Neutrophil (primary cell): ENCODE results near the gene SMG5.

Experiments
- H3K27ac ChIP-seq: fragments of 200-600 bp; sonication (generic); 2 replicates; pipeline ENCODE4 v1.5.1; 2016; ENCODE audit warnings: mild to moderate bottlenecking, moderate library complexity
- H3K27me3 ChIP-seq: fragments of 200-600 bp; sonication (generic); 2 replicates; pipeline ENCODE4 v1.6.0; 2016; ENCODE audit warnings: mild to moderate bottlenecking
- H3K36me3 ChIP-seq: fragments of 200-600 bp; sonication (generic); 2 replicates; pipeline ENCODE4 v1.5.1; 2017
- H3K4me1 ChIP-seq, 2 experiments: fragments of 200-600 bp in 1 of 2; sonication (generic) in 1 of 2; 1 replicate in 1 of 2; 2 replicates in 1 of 2; pipeline versions ENCODE4 v1.5.1 to v1.6.1; 2013 to 2016; ENCODE audit warnings: low read depth in 1 of 2, low read length in 1 of 2, mild to moderate bottlenecking in 1 of 2, moderate library complexity in 1 of 2; ENCODE audit not compliant: control insufficient read depth in 1 of 2, insufficient read depth in 1 of 2
- H3K4me3 ChIP-seq, 2 experiments: fragments of 200-600 bp in 1 of 2; sonication (generic) in 1 of 2; 1 replicate in 1 of 2; 2 replicates in 1 of 2; pipeline ENCODE4 v1.5.1; 2013 to 2016; ENCODE audit warnings: low read depth in 1 of 2, low read length in 1 of 2, mild to moderate bottlenecking in 1 of 2, moderate library complexity in 1 of 2
- H3K9me3 ChIP-seq: fragments of 200-600 bp; sonication (generic); 2 replicates; pipeline ENCODE4 v1.5.1; 2016
- TF ChIP-seq, protein P1 (sequence below): fragments of 200-600 bp; sonication (generic); IDR thresholded peaks from 2 replicates; pipeline ENCODE4 v1.5.1; 2016; ENCODE audit warnings: antibody characterized with exemption

Gene SMG5

DNA sequence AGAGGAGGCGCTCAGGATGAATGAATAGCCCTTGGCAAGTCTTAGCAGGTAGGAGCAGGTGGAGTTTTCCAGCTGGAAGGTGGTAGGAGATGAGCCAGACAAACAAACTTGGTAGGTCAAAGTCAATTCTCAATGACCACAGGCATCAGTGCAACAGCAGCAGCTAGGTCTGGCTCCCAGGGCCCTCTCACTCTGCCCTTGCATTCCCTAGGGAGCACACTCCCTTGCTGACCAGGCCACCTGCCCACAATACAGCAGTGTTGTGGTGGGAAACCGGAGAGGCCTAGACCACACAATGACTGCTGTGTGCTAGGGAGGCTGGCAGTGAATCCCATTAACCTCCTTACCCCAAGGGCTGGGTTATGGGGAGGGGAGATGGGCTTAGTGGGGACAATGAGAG is 21.7 kb downstream of the SMG5 start:
- Histone ChIP-seq H3K36me3 (peaks cover 99% of the 10 kb centered on the region), H3K9me3 (no peaks in the 10 kb centered on the region), H3K27ac (no peak overlapping the region), H3K4me3 (no peak overlapping the region), H3K4me1 (no peaks in the 10 kb centered on the region), H3K27me3 (no peaks in the 10 kb centered on the region)
- TF ChIP-seq, protein P1, sequence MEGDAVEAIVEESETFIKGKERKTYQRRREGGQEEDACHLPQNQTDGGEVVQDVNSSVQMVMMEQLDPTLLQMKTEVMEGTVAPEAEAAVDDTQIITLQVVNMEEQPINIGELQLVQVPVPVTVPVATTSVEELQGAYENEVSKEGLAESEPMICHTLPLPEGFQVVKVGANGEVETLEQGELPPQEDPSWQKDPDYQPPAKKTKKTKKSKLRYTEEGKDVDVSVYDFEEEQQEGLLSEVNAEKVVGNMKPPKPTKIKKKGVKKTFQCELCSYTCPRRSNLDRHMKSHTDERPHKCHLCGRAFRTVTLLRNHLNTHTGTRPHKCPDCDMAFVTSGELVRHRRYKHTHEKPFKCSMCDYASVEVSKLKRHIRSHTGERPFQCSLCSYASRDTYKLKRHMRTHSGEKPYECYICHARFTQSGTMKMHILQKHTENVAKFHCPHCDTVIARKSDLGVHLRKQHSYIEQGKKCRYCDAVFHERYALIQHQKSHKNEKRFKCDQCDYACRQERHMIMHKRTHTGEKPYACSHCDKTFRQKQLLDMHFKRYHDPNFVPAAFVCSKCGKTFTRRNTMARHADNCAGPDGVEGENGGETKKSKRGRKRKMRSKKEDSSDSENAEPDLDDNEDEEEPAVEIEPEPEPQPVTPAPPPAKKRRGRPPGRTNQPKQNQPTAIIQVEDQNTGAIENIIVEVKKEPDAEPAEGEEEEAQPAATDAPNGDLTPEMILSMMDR: no peak

DNA sequence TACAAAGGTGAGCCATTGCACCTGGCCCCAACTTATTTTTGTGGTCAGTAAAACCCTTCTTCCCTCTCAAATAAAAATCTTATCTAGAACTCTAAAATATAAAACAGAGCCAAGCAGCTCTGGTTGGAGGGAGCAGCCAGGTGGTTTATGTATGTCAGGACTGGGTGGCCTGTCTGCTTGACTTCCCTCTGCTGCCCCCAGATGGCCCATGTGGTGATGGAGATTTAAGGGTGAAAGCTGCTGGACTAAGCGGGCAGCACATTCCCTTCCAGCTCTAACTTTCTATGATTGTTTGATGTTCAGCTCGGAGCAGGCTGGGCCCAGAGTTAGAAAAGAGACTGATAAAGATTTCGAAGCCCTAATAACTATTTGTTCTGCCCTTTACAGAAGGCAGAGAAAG is 22.8 kb downstream of the SMG5 start:
- H3K4me1 ChIP-seq: no peaks in the 10 kb centered on the region
- H3K27me3 ChIP-seq: no peaks in the 10 kb centered on the region
- H3K9me3 ChIP-seq: no peaks in the 10 kb centered on the region
- H3K36me3 ChIP-seq: peaks cover 99% of the 10 kb centered on the region
- TF ChIP-seq, protein P1: no peak
- H3K4me3 ChIP-seq: no peak overlapping the region
- H3K27ac ChIP-seq: no peak overlapping the region

DNA sequence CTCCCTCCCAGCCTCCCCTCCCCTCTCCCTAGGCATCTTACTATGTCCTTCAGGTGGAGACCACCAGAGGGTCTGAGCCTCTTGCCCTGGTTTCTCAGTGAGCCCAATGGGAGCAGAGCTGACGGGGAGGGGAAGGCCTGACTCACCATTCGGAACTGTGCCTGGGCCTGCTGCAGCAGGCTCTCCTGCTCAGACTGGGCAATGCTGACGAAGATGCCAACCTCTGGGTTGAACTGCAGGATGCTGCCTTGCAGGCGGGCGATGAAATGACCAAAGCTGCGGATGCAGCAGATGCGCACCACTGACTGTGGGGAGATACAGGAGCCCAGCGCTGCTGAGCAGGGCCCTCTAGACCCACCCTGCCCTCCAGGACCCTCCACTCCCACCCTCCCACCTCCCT is 23.8 kb downstream of the SMG5 start:
- Histone ChIP-seq H3K4me1 (no peaks in the 10 kb centered on the region), H3K27me3 (no peaks in the 10 kb centered on the region), H3K4me3 (no peak overlapping the region), H3K27ac (no peak overlapping the region), H3K36me3 (peaks cover 100% of the 10 kb centered on the region), H3K9me3 (no peaks in the 10 kb centered on the region)
- TF ChIP-seq, protein P1: no peak

DNA sequence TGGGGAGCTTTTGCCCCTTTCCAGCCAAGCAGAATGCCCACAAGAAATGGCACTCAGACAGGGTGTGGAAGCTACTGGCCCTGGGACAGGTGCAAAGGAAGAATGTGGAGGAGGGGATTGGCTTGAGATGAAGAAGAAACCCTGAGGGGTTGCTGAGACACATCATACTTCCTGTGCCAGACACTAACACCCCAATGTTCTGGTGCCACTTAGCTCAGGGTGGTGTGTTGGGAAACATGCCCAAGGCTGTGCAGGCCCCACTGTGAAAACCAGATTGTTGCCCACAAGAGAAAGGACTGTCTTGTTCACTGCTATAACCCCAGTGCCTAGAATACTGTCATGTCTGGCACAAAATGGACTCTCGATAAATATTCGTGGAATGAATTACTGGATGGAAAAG is 24.9 kb downstream of the SMG5 start:
- no peaks in the 10 kb centered on the region for H3K4me1 ChIP-seq

DNA sequence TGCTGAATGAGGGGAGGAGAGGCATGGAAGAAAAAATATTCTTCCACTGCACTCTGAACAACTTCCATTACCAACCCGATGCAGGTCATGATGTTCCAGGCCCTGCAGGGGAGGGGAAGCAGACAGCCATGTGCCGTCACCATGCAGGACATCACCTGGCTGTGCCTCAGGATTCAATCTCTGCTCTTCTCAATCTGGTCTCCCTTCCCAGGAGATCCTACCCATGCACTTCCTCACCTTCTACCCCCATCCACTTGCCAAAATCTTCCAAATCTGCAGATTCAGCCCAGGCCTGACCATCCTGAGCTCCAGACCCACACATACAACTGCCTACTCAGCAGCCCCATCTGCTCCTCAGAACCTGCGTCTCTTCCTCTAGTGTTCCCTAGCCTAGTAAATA is 29.0 kb downstream of the SMG5 start:
- Histone ChIP-seq H3K27ac (no peak overlapping the region), H3K27me3 (no peaks in the 10 kb centered on the region), H3K9me3 (no peaks in the 10 kb centered on the region), H3K4me3 (no peak overlapping the region), H3K36me3 (peaks cover 100% of the 10 kb centered on the region), H3K4me1 (no peaks in the 10 kb centered on the region)
- TF ChIP-seq, protein P1: no peak

More for the DNA sequence above, 24.9 kb downstream of the SMG5 start:
- H3K27me3 ChIP-seq: no peaks in the 10 kb centered on the region
- H3K4me3 ChIP-seq: no peak overlapping the region
- H3K27ac ChIP-seq: peak overlapping the region; percentile 31
- no peaks in the 10 kb centered on the region for H3K9me3 ChIP-seq
- TF ChIP-seq, protein P1: no peak
- H3K36me3 ChIP-seq: peaks cover 100% of the 10 kb centered on the region

DNA sequence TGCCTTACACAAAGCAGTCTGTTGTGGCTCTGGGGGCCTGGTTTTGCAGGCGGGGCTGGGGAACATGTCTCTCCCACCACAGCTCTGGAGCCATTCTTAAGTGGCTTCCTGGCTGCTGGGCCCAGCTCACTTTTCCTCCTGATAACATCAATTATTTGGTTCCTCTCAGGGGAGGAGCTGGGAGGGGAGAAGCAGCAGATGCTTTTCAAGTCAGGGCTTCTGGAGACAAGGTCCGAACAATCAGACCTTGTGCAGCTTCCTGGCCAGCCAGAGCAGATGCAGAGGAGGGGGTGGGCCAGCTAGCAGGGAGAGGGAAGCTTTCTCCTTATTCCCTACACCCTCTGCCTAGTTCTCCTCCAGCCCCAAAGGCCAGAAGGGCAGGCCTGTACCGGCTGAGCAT is 31.1 kb downstream of the SMG5 start:
- Histone ChIP-seq H3K36me3 (peaks cover 89% of the 10 kb centered on the region), H3K27ac (no peak overlapping the region), H3K4me1 (no peaks in the 10 kb centered on the region), H3K9me3 (no peaks in the 10 kb centered on the region), H3K4me3 (no peak overlapping the region), H3K27me3 (peaks cover 10% of the 10 kb centered on the region)
- TF ChIP-seq, protein P1: no peak
